Measurements from ENCODE around the gene RPTOR.

The RPTOR gene

DNA sequence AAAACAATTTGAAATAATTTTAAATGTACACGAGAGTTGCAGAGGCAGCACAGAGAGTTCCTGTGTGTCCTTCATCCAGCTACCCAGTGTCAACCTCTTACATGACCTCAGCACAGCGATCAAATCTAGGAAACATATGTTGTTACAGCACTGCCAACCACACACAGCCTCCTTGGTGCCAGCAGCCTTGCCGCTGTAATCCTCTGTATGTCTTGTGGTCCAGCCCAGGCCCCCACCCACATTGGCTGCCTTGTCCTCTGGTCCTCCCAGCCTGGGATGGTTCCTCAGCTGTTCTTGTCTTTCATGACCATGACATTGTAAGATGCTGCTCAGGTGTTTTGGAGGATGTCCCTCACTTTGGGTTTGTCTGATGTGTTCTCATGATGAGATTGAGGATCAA lies 178.0 kb downstream of the RPTOR start:
- no peak overlapping the region for H3K4me3 ChIP-seq (ENCODE audit: low read depth, low read length)
- TF ChIP-seq, protein P1, sequence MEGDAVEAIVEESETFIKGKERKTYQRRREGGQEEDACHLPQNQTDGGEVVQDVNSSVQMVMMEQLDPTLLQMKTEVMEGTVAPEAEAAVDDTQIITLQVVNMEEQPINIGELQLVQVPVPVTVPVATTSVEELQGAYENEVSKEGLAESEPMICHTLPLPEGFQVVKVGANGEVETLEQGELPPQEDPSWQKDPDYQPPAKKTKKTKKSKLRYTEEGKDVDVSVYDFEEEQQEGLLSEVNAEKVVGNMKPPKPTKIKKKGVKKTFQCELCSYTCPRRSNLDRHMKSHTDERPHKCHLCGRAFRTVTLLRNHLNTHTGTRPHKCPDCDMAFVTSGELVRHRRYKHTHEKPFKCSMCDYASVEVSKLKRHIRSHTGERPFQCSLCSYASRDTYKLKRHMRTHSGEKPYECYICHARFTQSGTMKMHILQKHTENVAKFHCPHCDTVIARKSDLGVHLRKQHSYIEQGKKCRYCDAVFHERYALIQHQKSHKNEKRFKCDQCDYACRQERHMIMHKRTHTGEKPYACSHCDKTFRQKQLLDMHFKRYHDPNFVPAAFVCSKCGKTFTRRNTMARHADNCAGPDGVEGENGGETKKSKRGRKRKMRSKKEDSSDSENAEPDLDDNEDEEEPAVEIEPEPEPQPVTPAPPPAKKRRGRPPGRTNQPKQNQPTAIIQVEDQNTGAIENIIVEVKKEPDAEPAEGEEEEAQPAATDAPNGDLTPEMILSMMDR (IDR thresholded peaks at IDR 0.05; ENCODE audit: low read depth, low read length): no peak

GRCh38 chr17:80724775-80725266 lies 180.2 kb downstream of the RPTOR start:
- TF ChIP-seq, protein P1 (IDR thresholded peaks at IDR 0.05; ENCODE audit: low read depth, low read length): no peak
- no peak overlapping the region for H3K4me3 ChIP-seq (ENCODE audit: low read depth, low read length)

DNA sequence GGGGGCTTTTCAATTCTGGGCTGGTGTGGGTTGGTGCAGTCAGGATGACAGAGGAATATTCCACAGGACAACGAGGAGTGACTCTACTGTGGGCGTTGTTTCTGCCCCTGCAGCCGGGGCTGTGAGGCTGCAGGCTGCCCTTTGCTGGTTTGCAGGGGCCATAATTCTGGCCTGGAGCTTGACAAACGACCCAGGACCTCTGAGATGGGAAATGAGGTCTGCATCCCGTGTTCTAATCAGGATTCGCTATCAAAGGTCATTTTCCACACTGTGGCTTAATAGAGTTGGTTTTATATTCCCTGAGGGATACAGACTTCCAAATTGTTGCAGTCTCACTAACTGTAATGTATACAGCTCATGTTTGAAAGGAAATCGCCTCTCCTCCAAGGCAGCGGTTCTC lies 180.9 kb downstream of the RPTOR start:
- TF ChIP-seq, protein P1 (IDR thresholded peaks at IDR 0.05; ENCODE audit: low read depth, low read length): no peak
- no peak overlapping the region for H3K4me3 ChIP-seq (ENCODE audit: low read depth, low read length)

DNA sequence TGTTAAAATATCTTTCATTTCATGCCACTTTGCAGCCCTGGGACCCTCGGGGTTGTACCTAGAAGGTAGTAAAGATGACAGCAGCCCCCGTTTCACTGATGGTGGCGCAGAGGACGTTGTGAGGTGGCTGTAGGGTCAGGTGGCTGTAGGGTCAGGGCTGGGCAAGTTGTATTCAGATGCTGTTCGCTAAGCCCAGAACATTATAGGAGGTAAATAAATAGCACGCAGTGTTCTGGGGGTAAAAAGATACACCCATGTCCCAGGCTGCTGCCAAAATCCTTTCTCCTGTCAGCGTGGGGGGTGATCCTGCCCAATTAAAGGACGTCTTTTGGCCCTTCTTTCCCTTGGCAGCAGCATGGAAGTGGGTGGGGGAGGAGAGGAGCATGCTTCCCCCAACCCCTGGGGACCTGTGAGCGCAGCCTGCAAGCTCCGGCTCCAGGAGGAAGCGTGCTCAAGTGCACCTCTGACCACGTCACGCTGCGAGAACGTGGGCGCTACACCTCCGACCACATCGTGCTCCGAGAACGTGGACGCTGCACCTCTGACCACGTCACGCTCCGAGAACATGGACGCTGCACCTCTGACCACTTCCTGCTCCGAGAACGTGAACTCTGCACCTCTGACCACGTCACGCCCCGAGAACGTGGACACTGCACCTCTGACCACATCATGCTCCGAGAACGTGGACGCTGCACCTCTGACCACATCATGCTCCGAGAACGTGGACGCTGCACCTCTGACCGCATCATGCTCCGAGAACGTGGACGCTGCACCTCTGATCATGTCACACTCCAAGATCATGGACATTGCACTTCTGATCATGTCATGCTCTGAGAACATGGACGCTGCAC lies 182.1 kb downstream of the RPTOR start:
- H3K4me3 ChIP-seq (ENCODE audit: low read depth, low read length): no peak overlapping the region
- TF ChIP-seq, protein P1 (IDR thresholded peaks at IDR 0.05; ENCODE audit: low read depth, low read length): no peak

DNA sequence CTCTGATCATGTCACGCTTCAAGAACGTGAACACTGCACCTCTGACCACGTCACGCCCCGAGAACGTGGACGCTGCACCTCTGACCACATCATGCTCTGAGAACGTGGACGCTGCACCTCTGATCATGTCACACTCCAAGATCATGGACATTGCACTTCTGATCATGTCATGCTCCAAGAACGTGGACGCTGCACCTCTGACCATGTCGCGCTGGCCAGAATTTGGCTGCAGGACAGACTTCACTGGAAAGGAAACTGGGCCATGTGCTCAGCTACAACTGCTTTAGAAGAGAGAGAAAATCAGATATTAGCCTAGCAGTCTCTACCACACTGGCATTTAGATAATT lies 182.7 kb downstream of the RPTOR start:
- H3K4me3 ChIP-seq (ENCODE audit: low read depth, low read length): no peak overlapping the region
- TF ChIP-seq, protein P1 (IDR thresholded peaks at IDR 0.05; ENCODE audit: low read depth, low read length): no peak

GRCh38 chr17:80729016-80729415 lies 184.4 kb downstream of the RPTOR start:
- TF ChIP-seq, protein P1 (IDR thresholded peaks at IDR 0.05; ENCODE audit: low read depth, low read length): no peak
- no peak overlapping the region for H3K4me3 ChIP-seq (ENCODE audit: low read depth, low read length)

DNA sequence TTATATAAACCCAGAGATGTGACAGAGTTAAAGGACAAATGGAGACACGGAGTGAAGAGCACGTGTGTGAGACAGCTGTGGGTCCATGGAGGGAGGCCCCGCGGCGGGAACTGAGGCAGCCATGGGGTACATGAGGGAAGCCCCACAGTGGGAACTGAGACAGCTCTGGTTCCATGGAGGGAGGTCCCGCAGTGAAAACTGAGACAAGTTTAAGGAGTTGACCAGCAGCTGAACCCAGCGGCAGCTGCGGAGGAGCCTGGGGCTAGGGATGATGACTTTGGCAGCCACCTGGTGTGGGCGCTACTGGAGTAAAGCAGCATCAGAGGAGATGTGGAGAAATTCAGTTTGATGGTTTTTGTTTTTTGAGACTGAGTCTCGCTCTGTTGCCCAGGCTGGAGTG lies 185.1 kb downstream of the RPTOR start:
- H3K4me3 ChIP-seq (ENCODE audit: low read depth, low read length): no peak overlapping the region
- TF ChIP-seq, protein P1 (IDR thresholded peaks at IDR 0.05; ENCODE audit: low read depth, low read length): no peak
